ENCODE data around the gene AGRN.

DNA sequence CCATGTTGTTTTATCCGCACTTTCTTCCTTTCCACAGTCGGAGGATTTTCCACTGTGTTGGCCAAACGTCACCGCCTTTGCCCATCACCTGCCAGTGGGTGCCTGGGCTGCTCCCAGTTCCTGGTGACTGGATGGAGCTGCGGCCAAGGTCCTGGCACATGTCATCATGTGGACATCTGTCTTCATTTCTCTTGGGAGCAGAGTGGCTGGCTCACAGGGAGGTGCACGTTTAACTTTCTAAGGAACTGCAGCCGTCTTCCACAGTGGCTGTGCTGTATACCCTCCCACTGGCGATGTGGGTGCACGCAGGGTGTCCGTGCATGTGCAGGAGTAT, 73.7 kb downstream of the AGRN start:
- TF ChIP-seq ZBTB21 (CRISPR knock-in tag; IDR thresholded peaks at IDR 0.05; ENCODE audit: borderline replicate concordance) (no peak), ATF3 (CRISPR knock-in tag; conservative IDR thresholded peaks at IDR 0.05) (no peak), CBFB (CRISPR knock-in tag; IDR thresholded peaks at IDR 0.05; ENCODE audit: low read depth) (no peak), NFYB (CRISPR knock-in tag; conservative IDR thresholded peaks at IDR 0.05; ENCODE audit: low read depth) (no peak), CREM (CRISPR knock-in tag; IDR thresholded peaks at IDR 0.05) (no peak), SP1 (CRISPR knock-in tag; conservative IDR thresholded peaks at IDR 0.05) (no peak)
- TF ChIP-seq, protein P1, sequence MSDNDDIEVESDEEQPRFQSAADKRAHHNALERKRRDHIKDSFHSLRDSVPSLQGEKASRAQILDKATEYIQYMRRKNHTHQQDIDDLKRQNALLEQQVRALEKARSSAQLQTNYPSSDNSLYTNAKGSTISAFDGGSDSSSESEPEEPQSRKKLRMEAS (CRISPR knock-in tag; IDR thresholded peaks at IDR 0.05) = no peak

Data from WTC11 (cell line).